22Rv1 (cell line): ENCODE results near the gene MXI1.
"Not testable (repeated sequence)": the region's sequence is repeated elsewhere in the genome, so short reads cannot be mapped to it uniquely, and the experiment has no call there.

Source experiments
- H3K27ac ChIP-seq: fragments of 450-650 bp; 2 replicates; pipeline ENCODE4 v1.5.1; 2017
- ZFX ChIP-seq: fragments of 450-650 bp; IDR thresholded peaks from 2 replicates; pipeline ENCODE4 v1.6.1; 2017; ENCODE audit warnings: antibody characterized with exemption, borderline replicate concordance
- TF ChIP-seq, protein P1 (sequence below): fragments of 450-650 bp; IDR thresholded peaks from 2 replicates; pipeline ENCODE4 v1.5.1; 2017; ENCODE audit warnings: mild to moderate bottlenecking

MXI1 gene

DNA sequence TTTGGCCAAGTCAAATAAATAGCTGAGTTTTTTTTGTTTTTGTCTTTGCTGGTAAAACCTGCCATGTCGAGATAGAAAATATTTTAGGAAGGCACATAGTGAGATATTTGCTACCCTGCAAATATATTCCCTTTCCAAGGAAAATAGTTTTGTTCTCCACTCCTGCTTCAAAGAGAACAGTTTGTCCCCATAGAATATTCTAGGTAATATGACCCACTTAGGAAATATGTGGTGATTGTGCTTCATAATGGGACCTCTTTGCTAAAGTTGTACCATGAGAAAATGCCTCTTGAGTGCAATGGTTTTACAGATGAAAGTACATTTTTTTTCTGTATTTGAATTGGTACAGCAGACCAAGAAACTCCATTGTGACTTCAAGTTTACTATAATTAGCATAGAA is 55.8 kb downstream of the MXI1 start:
- H3K27ac ChIP-seq = no peak overlapping the region
- no peak for TF ChIP-seq ZFX
- TF ChIP-seq, protein P1, sequence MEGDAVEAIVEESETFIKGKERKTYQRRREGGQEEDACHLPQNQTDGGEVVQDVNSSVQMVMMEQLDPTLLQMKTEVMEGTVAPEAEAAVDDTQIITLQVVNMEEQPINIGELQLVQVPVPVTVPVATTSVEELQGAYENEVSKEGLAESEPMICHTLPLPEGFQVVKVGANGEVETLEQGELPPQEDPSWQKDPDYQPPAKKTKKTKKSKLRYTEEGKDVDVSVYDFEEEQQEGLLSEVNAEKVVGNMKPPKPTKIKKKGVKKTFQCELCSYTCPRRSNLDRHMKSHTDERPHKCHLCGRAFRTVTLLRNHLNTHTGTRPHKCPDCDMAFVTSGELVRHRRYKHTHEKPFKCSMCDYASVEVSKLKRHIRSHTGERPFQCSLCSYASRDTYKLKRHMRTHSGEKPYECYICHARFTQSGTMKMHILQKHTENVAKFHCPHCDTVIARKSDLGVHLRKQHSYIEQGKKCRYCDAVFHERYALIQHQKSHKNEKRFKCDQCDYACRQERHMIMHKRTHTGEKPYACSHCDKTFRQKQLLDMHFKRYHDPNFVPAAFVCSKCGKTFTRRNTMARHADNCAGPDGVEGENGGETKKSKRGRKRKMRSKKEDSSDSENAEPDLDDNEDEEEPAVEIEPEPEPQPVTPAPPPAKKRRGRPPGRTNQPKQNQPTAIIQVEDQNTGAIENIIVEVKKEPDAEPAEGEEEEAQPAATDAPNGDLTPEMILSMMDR = no peak

GRCh38 chr10:110265573-110266193 is 58.3 kb downstream of the MXI1 start:
- TF ChIP-seq, protein P1 = no peak
- TF ChIP-seq ZFX = no peak
- no peak overlapping the region for H3K27ac ChIP-seq

- TF ChIP-seq ZFX = no peak
- TF ChIP-seq, protein P1 = no peak
- H3K27ac ChIP-seq = no peak overlapping the region
These were observed 59.9 kb downstream of the MXI1 start for GRCh38 chr10:110267276-110267675.

DNA sequence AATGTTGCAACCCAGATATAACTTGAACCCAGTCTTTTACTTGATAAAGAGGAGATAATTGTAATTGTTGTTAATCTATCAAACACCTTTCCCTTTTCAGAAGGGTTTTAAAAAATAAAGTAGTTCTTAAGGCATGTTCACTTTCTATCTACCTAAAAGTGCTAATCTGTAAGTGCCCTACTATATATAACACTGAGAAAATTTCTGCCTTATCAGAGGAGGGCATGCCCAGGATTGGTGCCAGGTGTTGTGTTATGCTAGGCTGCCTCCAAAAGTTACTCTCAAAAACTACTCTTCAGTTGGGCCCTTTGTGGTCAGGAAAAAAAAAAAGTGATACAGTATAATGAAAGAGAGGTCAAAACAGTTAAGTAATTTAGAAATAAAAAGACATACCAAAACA is 61.0 kb downstream of the MXI1 start:
- no peak for TF ChIP-seq ZFX
- TF ChIP-seq, protein P1 = no peak
- no peak overlapping the region for H3K27ac ChIP-seq

DNA sequence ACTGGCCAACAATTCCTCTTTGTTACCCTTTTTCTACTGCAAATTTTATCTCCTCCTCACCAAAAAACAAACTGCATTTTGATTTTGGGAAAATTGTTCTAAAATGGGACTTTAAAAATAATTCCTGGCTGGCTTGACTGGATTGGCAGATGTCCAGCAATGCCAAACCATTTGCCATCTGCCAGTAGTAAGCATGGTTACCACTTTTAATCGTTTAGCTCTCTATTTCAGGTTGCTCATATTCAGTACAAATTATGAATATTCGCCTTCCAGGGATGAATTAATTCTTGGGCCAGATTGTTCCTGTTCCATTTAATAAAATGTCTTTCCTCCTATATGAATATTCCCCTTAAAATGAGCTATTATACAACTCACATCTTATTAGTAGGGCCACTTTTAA is 61.6 kb downstream of the MXI1 start:
- peak overlapping the region; percentile 44 for H3K27ac ChIP-seq
- TF ChIP-seq, protein P1 = no peak
- TF ChIP-seq ZFX = no peak

GRCh38 chr10:110269374-110270318 is 62.2 kb downstream of the MXI1 start:
- peak overlapping the region; percentile 44 for H3K27ac ChIP-seq
- TF ChIP-seq ZFX = no peak
- TF ChIP-seq, protein P1 = no peak

DNA sequence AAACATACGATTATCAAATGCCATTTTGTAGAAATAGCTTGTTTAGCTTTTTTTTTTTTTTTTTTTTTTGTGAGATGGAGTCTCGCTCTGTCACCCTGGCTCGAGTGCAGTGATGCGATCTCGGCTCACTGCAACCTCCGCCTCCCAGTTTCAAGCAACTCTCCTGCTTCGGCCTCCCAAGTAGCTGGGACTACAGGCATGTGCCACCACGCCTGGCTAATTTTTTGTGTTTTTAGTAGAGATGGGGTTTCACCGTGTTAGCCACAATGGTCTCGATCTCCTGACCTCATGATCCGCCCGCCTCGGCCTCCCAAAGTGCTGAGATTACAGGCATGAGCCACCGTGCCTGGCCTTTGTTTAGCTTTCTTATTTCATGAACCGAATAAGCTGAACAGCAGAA is 65.6 kb downstream of the MXI1 start:
- H3K27ac ChIP-seq = not testable (repeated sequence)
